Activated naive CD8-positive, alpha-beta T cell treated with anti-CD3 and anti-CD28 coated beads for 36 hours (primary cell): ENCODE results near the gene ATP6V0E2. TPM values are rescaled to one million over a fixed set of nuclear protein-coding genes. Genes with fewer than 3 reads are reported as not detected.
A peak's percentile ranks its signal among the peaks of the same experiment; 100 is the strongest.

Experiments used
- DNase-seq: peaks from one replicate; pipeline ENCODE4 v3.0.0; 2021
- H3K27ac Mint-ChIP-seq: one replicate; pipeline ENCODE4 v1.8.0; 2022; ENCODE audit warnings: mild to moderate bottlenecking, moderate library complexity, mixed read lengths
- H3K27me3 Mint-ChIP-seq: one replicate; pipeline ENCODE4 v1.8.0; 2022; ENCODE audit warnings: mild to moderate bottlenecking, mixed read lengths
- H3K36me3 Mint-ChIP-seq: one replicate; pipeline ENCODE4 v1.8.0; 2021; ENCODE audit warnings: mild to moderate bottlenecking, mixed read lengths
- H3K4me1 Mint-ChIP-seq: one replicate; pipeline ENCODE4 v1.8.0; 2021; ENCODE audit warnings: mixed read lengths
- H3K4me3 Mint-ChIP-seq: one replicate; pipeline ENCODE4 v1.8.0; 2022; ENCODE audit warnings: mild to moderate bottlenecking, moderate library complexity, mixed read lengths
- H3K9me3 Mint-ChIP-seq: one replicate; pipeline ENCODE4 v1.8.0; 2022; ENCODE audit warnings: mixed read lengths
- total RNA-seq, 2 experiments: library from RNA; stranded (reverse); gene quantifications; one replicate each; pipeline ENCODE4 v1.2.3, GENCODE V29; 2021

Gene ATP6V0E2
- total RNA-seq, 2 experiments from 2014 or later: 59.2 to 64.0 TPM

DNA sequence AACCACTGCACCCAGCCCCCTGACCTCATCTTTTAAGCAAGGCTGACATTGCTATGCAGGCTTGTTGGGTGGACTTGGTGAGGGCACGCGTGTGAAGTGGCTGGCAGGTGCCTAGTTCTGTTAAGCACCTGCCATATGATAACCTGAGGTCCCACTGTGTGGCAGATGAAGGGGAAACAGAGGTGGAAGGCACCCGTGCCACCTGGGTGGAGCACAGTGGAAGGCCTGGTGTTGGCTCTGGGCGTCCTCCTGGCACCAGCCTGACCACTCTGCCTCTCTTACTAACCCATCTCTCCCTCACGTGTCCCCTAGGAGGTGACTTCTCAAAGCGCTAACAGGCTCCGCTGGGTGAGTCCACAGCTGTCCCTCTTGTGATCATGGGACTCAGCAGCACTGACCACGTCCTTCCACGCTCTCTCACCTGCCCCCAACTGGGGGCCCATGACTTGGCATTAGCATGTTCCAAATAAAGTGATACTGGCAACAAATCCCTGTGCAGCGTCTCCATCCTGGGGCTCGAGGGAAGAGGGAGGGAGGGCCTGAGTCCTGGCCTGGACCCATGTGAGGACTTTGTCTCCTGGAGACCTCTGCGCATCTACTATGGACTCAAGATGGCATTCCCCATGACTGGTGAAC, 40.2 kb upstream of the ATP6V0E2 start:
- Mint-ChIP-seq H3K4me1 (peaks cover 5% of the 10 kb centered on the region), H3K27ac (no peak overlapping the region), H3K4me3 (no peak overlapping the region), H3K36me3 (no peaks in the 10 kb centered on the region), H3K27me3 (no peaks in the 10 kb centered on the region), H3K9me3 (no peaks in the 10 kb centered on the region)
- DNase-seq: no peak

DNA sequence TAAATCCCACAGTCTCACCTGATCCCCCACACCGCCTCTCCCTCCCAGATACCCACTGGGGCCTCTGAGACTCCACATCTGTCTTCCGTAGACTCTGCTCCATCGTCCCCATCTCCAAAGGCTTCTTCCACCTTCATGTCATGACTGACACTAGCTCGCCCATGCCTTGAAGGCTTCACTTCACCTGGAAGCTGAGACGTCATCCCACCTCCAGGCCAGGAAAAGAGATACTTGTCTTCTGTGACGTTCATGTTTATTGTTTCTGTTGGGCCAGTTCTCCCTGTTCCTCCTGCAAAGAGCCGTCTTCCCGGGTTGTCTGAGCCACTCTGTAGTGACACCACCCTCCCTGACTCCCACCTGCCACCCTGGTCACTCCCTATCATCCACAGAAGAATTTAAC, 39.2 kb upstream of the ATP6V0E2 start:
- Mint-ChIP-seq H3K27ac (no peak overlapping the region), H3K4me1 (peaks cover 12% of the 10 kb centered on the region), H3K36me3 (peaks cover 1% of the 10 kb centered on the region), H3K27me3 (no peaks in the 10 kb centered on the region), H3K9me3 (no peaks in the 10 kb centered on the region), H3K4me3 (no peak overlapping the region)
- DNase-seq: no peak

DNA sequence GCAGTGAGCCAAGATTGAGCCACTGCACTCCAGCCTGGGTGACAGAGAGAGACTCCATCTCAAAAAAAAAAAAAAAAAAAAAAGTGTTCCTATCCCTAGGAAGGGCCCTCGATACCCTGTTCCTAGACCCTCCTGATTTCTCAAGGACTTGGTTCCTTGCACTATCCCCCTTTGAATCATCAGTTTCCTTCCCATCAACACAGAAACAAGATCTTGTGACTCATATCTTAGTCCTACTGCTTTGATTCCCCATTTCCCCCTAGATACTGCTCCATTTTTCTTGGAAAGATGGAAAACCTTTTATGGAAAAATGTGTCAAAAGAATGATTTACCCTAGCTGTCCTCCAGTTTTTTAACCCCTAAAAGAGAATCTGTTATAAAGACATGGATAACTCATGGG, 37.3 kb upstream of the ATP6V0E2 start:
- DNase-seq: no peak
- no peak overlapping the region for H3K27ac Mint-ChIP-seq
- no peaks in the 10 kb centered on the region for H3K27me3 Mint-ChIP-seq
- H3K4me1 Mint-ChIP-seq: peaks cover 17% of the 10 kb centered on the region
- H3K9me3 Mint-ChIP-seq: no peaks in the 10 kb centered on the region
- H3K36me3 Mint-ChIP-seq: peaks cover 4% of the 10 kb centered on the region
- no peak overlapping the region for H3K4me3 Mint-ChIP-seq

DNA sequence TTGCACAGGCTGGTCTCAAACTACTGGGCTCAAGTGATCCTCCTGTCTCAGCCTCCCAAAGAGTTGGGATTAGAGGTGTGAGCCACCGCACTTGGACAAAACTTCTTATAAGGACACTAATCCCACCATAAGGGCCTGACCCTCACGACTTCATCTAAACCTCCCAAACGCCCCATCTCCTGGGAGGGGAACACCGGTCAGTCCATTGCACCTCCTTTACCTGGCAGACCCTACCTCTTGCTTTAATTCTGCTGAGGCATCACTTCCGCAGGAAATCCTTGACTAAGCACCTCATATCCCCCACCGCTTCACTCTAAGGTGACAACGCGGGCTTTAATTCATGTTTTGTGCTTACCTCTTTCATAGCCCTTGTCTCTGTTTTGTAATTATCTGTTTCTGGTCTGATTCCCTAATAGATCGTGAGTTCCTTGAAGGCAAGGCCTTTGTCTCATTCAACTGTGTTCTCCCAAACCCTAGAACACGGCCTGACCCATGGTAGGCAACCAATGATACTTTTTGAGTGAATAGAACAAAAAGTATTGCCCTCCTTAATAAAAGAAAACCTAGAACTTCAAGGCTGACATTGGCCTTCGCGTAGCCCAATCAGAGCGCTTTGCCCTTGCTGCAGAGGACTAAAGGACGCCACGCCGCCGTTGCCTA, 36.1 kb upstream of the ATP6V0E2 start:
- Mint-ChIP-seq H3K27ac (no peak overlapping the region), H3K4me3 (peak overlapping the region; percentile 30), H3K36me3 (peaks cover 4% of the 10 kb centered on the region), H3K4me1 (peaks cover 17% of the 10 kb centered on the region), H3K9me3 (no peaks in the 10 kb centered on the region), H3K27me3 (no peaks in the 10 kb centered on the region)
- DNase-seq: no peak

DNA sequence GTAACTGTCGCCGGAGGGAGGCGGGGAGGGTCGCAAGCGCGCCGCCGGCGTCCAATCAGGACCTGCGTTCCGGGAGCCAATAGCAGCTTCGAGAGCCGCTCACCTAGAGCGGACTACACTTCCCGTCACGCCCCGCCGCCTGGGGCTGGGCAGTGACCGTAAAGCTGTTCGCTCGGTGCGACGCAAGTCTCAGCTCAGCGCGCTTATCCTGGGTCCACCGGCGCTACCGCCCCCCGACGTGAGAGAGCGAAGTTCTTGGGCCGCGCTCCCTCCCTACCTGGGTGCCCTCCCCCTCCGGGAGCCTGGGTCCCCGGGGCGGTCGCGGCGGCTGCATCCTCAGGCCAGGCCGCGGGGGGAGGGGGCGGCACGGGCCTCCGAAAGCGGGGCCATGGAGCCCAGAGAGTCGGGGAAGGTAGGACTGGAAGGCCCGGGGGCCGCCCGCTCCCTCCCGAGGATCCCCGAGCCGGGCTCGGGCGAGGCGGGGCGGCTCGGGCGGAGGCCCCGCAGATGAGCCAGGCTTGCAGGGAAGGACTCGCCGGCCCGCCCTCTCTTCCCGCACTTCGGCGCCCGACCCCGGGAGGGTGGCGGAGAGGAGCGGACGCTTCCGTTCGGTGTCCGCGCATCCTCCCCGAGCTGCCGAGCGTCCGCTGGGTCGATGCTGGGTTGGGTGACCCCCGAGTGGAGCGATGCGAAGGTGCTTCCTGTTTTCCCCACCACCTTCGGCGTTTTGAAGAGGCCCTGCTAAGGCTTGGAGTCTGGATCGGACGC, 35.4 kb upstream of the ATP6V0E2 start, which contains the start of gene ZNF862:
Gene ZNF862 (plus strand): TSS at position 152 of the 768 bp plus-strand sequence. CDS start 237 bp downstream, at position 389.
- Mint-ChIP-seq H3K27me3 (no peaks in the 10 kb centered on the region), H3K27ac (peak within 1 kb of the TSS; percentile 61), H3K36me3 (peaks cover 4% of the 10 kb centered on the region), H3K4me3 (peak within 1 kb of the TSS; percentile 81), H3K4me1 (peaks cover 17% of the 10 kb centered on the region), H3K9me3 (no peaks in the 10 kb centered on the region)
- DNase-seq: peak; percentile 98

DNA sequence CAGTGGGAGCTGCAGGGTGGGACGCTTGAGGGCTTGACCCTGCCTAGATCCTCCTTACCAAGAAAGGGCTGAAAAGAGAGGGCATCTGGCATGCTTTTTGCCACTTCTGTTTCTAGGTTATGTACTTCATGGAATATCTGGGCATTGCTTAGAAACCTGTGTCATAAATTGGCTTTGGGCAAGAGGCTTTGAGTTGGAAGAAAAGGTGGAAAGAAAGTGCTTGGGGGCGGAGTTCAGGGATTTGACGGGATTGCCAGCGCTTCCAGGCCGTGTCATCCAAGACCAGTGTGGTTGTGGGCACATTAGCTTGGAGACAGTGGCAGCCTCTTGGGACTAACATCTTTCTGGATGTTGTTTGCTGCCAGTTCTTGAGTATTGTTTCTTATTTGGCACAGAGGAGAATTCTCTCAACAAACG, 34.8 kb upstream of the ATP6V0E2 start:
- peak overlapping the region; percentile 61 for H3K27ac Mint-ChIP-seq
- DNase-seq: no peak
- no peaks in the 10 kb centered on the region for H3K27me3 Mint-ChIP-seq
- peak overlapping the region; percentile 81 for H3K4me3 Mint-ChIP-seq
- peaks cover 18% of the 10 kb centered on the region for H3K4me1 Mint-ChIP-seq
- H3K36me3 Mint-ChIP-seq: peaks cover 4% of the 10 kb centered on the region
- H3K9me3 Mint-ChIP-seq: no peaks in the 10 kb centered on the region

DNA sequence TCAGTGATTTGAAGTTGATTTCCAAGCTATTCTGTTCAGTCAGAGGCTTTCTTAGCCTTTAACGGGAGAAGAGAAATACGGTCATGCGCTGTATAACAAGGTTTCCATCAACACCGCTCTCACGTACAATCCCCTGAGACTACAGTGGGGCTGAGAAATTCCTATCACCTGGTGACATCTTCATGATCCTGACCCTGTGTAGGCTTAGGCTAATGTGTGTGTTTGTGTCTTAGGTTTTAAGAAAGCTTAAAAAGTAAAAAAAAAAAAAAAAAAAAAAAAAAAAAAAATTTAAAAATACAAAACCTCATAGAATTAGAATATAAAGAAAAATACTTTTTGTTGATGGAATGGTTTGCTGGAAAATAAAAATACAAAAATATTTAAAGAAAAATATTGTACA, 33.8 kb upstream of the ATP6V0E2 start:
- Mint-ChIP-seq H3K27me3 (no peaks in the 10 kb centered on the region), H3K4me1 (peaks cover 20% of the 10 kb centered on the region), H3K27ac (no peak overlapping the region), H3K9me3 (no peaks in the 10 kb centered on the region), H3K4me3 (peak overlapping the region; percentile 81), H3K36me3 (peaks cover 4% of the 10 kb centered on the region)
- DNase-seq: no peak

DNA sequence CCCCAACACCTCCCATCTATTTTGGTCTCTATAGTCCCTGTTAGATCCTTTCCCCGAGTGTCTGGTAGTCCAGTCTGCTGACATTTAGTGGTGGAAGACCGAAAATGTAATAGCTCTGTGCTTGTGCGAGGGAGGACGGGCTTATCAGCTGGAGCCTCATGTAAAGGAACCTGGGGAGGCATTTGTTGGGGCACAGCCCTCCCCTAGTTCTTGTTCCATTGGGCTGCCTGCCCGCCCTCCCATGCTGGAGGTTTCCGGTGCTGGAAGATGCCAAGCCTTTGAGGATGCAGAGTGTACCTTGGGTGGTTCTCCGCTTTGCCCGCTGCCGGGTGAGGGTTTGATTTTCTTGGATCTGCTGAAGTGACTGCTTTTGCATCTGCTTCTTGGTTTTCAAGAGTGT, 30.2 kb upstream of the ATP6V0E2 start:
- Mint-ChIP-seq H3K4me1 (peaks cover 22% of the 10 kb centered on the region), H3K4me3 (no peak overlapping the region), H3K27ac (no peak overlapping the region), H3K9me3 (no peaks in the 10 kb centered on the region), H3K36me3 (peaks cover 4% of the 10 kb centered on the region), H3K27me3 (no peaks in the 10 kb centered on the region)
- no peak for DNase-seq

DNA sequence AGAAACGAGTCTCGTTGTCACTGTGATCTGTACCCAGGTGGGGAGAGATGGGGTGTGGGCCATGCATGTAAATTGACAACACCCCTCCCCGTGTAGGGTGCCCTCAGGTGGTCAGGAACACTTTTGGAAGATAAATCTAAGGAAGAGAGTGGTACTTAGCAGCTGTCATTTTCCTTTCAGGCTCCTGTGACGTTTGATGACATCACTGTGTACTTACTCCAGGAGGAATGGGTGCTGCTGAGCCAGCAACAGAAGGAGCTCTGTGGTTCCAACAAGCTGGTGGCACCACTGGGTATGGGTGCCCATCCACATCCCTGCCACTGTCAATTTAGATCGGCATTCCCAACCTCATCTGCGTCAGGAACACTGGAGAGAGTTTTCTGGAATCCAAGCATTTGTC, 29.3 kb upstream of the ATP6V0E2 start:
- Mint-ChIP-seq H3K27me3 (no peaks in the 10 kb centered on the region), H3K27ac (no peak overlapping the region), H3K4me1 (peaks cover 21% of the 10 kb centered on the region), H3K9me3 (no peaks in the 10 kb centered on the region), H3K36me3 (peaks cover 4% of the 10 kb centered on the region), H3K4me3 (no peak overlapping the region)
- DNase-seq: no peak

DNA sequence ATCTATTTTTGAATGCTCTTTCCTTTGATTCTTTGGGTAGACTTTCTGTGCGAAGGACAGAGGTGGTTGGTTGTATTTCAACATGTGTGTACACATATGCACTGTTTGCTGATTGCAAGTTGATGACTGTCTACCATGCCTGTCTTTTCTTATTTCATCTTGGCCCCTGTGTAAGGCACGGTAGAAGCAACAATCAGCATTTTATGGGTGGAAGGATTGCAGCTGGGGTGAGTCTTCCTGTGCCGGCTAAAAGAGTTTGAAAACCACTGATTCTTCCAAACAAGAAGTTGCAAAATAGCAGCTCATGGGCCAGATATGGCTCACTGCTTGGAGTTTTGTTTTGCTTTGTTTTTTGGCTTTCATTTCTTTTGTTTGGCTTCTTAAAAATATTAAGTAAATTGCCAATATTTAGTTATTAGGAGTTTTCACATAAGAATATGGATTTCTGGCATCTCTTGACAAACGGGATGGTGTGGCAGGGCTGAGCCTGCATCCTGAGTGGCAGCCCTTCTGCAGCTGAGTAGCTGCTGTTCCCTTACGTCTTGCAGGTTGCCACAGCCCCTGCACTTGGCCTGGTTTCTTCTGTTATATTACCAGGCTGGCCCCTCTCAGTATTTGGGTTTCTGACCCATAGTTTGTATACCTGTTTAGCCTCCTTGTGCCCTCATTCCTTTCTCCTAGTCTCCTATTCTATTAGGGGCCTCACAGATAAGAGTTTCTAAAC, 28.4 kb upstream of the ATP6V0E2 start:
- H3K4me3 Mint-ChIP-seq: no peak overlapping the region
- no peak overlapping the region for H3K27ac Mint-ChIP-seq
- peaks cover 1% of the 10 kb centered on the region for H3K36me3 Mint-ChIP-seq
- no peaks in the 10 kb centered on the region for H3K9me3 Mint-ChIP-seq
- no peak for DNase-seq
- peaks cover 24% of the 10 kb centered on the region for H3K4me1 Mint-ChIP-seq
- H3K27me3 Mint-ChIP-seq: no peaks in the 10 kb centered on the region

DNA sequence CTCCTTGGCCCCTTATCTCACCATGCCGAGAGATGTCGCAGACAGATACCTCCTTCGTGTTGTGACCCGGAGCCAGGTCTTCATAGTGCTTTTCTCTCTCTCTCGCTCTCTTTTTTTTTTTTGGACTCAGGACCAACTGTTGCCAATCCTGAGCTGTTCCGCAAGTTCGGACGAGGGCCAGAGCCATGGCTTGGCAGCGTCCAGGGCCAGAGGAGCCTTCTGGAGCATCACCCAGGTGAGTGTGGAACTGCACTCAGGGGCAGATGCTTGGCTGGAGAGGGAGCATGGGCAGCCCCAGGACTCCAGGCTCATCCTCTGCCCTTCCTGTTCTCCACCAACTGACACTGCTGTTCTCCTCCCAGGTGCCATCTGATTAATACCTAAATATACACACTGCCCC, 27.7 kb upstream of the ATP6V0E2 start:
- H3K27me3 Mint-ChIP-seq: no peaks in the 10 kb centered on the region
- peaks cover 27% of the 10 kb centered on the region for H3K4me1 Mint-ChIP-seq
- no peaks in the 10 kb centered on the region for H3K9me3 Mint-ChIP-seq
- H3K27ac Mint-ChIP-seq: no peak overlapping the region
- DNase-seq: no peak
- H3K36me3 Mint-ChIP-seq: no peaks in the 10 kb centered on the region
- no peak overlapping the region for H3K4me3 Mint-ChIP-seq

DNA sequence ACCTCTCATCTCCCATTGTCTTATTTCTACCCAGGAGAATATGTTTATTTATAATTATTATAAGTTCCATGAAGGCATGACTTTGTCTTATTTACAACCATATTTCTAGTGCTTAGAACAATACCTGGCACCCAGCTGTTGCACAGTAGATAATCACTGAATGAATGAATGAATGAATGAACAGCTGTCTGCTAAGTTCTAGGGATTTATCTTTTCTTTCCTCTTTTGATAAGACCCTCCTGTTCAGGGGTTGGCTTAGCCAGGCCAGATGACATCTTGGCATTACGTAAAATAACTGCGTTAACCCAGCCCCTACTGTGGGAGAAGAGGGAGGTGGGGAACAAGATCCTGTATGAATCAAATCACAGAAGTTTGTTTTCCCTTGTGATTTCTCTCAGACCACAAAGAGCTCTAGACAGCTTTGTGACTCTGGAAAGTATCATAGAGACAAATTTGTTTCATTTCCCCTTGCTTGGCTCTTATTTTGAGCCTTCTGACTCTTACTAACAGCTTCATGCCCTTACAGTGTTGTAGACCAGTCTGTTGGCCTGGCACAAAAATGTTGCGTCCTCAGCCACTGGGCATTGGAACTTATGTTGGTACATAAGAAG, 27.2 kb upstream of the ATP6V0E2 start:
- Mint-ChIP-seq H3K36me3 (no peaks in the 10 kb centered on the region), H3K4me3 (no peak overlapping the region), H3K27ac (no peak overlapping the region), H3K9me3 (no peaks in the 10 kb centered on the region), H3K4me1 (peaks cover 28% of the 10 kb centered on the region), H3K27me3 (no peaks in the 10 kb centered on the region)
- DNase-seq: no peak

DNA sequence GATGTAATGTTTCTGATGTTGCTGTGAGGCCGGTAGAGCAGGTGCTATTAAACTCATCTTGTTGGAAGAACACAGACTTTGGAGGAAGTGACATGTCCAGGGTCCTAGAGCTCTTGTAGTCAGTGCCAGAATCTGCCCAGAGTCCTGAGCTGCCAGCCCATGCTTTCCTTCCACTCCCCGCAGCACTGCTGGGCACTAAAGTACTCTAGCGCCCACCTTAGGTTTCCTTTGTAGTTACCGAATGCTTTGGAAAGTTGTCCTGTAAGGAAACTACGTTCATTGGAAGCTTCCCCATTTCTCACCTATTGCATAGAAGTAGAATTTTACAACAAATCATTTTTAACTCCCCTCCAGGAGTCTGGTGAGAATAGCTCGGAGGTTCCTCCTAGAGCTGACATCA, 24.6 kb upstream of the ATP6V0E2 start:
- Mint-ChIP-seq H3K4me1 (peaks cover 30% of the 10 kb centered on the region), H3K27me3 (no peaks in the 10 kb centered on the region), H3K27ac (no peak overlapping the region), H3K36me3 (no peaks in the 10 kb centered on the region), H3K4me3 (no peak overlapping the region), H3K9me3 (no peaks in the 10 kb centered on the region)
- no peak for DNase-seq

DNA sequence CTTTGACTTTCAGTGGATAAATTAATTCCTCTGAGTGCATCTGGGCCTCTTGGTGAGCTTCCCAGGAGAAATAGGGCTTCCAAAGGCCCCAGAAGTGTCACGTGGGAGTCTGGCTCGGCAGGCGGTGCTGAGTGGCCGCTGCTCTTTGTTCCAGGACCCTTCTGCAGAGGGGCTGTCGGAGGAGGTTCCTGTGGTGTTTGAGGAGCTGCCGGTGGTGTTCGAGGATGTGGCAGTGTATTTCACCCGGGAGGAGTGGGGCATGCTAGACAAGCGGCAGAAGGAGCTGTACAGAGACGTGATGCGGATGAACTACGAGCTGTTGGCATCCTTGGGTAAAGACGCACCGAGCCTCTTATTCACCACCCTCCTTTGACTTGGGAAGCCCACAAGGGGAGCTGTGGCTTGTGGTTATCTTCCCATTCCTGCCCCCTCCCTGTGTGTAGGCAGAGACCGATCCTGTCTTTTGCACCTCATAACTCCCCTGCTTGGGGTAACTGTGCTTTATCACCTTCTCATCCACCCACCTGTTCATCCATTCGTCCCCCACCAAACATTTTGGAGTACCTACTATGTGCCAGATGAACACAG, 23.7 kb upstream of the ATP6V0E2 start:
- Mint-ChIP-seq H3K4me1 (peaks cover 38% of the 10 kb centered on the region), H3K27ac (no peak overlapping the region), H3K27me3 (no peaks in the 10 kb centered on the region), H3K36me3 (no peaks in the 10 kb centered on the region), H3K4me3 (peak overlapping the region; percentile 16), H3K9me3 (no peaks in the 10 kb centered on the region)
- DNase-seq: no peak
